AG10803 (cell line): Measurements from ENCODE around the gene HAPLN3.
A peak's percentile ranks its signal among the peaks of the same experiment; 100 is the strongest.

ENCODE experiments used
- DNase-seq: peaks from one replicate; pipeline ENCODE4 v3.0.0; 2010; ENCODE audit warnings: low read depth
- H3K4me3 ChIP-seq: 2 replicates; pipeline ENCODE4 v1.5.1; 2011; ENCODE audit warnings: mild to moderate bottlenecking, low read length, control low read depth
- CTCF ChIP-seq: conservative IDR thresholded peaks from 2 replicates; pipeline ENCODE4 v1.5.1; 2011; ENCODE audit warnings: mild to moderate bottlenecking, low read length, control low read depth, inconsistent platforms

Gene HAPLN3

DNA sequence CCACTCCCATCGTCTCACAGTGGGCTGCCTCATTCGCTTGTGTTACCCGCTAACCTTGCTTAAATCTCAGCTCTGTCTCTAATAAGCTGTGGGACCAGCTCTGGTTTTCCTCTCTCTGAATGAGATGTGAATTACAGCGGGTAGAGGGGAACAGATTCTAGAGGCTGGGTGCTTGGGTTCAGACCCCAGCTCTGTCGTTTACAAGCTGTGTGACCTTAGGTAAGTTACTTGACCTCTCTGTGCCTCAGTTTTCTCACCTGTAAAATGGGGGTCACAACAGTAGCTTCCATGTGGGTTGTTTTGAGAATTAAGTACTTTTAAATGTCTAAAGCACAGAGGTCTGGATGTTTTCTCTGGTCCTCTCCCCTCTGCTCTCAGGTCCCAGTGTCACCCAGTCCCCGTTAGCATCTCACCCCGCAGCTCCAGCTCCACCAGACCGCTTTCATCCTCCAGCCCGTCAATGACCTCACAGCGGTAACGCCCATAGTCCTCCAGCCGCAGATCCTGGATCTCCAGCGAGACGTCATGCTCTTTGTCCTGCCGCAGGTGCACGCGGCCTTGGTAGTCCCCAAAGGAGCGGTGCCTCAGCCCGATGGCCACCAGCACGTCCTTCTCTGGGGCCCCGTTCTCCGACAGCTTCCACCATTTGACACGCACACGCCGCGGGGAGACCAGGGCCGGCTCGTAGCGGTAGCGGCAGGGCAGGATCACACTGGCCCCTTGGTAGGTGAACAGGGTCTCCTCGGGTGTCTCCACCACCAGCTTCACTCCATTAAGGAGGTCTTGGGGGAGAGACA is 14.2 kb downstream of the HAPLN3 start:
- no peak overlapping the region for H3K4me3 ChIP-seq
- DNase-seq = no peak
- TF ChIP-seq CTCF = no peak

- no peak overlapping the region for H3K4me3 ChIP-seq
- DNase-seq = peak; percentile 70
- TF ChIP-seq CTCF = peak; percentile 85
Observed at GRCh38 chr15:88878720-88879184, 16.6 kb downstream of the HAPLN3 start.

- TF ChIP-seq CTCF = no peak
- DNase-seq = no peak
- H3K4me3 ChIP-seq = no peak overlapping the region
Observed at GRCh38 chr15:88877906-88878305, 17.4 kb downstream of the HAPLN3 start.

DNA sequence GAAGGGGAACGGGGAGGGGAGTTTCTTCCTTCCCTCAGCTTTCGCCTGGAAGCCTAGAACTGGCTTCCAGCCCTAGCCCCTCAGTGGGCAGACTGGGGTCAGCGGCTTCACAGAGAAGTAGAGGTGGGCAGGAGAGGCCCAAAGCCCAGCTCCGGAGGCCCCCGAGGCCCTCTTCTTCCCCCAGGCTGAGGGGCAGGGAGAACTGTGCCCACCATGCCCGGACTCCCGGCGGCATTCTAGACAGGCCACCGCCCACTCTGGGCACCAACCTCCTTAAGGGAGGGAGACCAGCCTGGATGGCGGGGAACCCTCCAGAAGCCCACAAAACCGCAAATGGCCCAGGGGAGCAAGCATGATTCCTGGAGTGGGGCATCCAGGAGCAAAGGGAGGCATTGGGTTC is 17.9 kb downstream of the HAPLN3 start:
- TF ChIP-seq CTCF = no peak
- no peak overlapping the region for H3K4me3 ChIP-seq
- DNase-seq = no peak

GRCh38 chr15:88876573-88876972 is 18.8 kb downstream of the HAPLN3 start:
- no peak overlapping the region for H3K4me3 ChIP-seq
- no peak for DNase-seq
- no peak for TF ChIP-seq CTCF

DNA sequence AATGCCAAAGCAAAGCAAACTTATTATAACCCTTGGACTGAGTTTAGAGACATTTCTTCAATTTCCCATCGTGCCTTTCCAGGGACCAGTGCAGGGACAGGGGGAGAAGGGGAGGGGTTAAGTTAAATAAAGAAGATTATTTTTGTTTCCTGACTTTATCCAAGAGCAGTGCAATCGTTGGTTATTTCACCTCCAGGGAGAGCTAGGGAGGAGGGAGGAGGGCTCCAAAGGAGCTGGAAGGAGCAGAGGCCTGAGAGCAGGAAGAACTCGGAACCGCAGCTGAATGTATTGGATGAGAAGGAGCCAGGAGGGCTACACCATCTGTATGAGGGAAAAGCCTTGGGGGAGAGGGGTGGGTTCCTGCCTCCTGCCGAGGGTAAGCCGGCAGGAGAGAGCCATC is 20.7 kb downstream of the HAPLN3 start:
- no peak for DNase-seq
- H3K4me3 ChIP-seq = no peak overlapping the region
- TF ChIP-seq CTCF = no peak

GRCh38 chr15:88874275-88874674 is 21.1 kb downstream of the HAPLN3 start:
- DNase-seq = no peak
- TF ChIP-seq CTCF = no peak
- H3K4me3 ChIP-seq = no peak overlapping the region
